A673 (cell line): Measurements from ENCODE around the gene TECTA.

Source experiments
- CTCF ChIP-seq: fragments of 300-800, 200-600 bp; sonication (generic); conservative IDR thresholded peaks from 2 replicates; pipeline ENCODE4 v1.5.1; 2017; ENCODE audit warnings: low read depth, mild to moderate bottlenecking, antibody characterized with exemption, low read length, moderate library complexity, mixed read lengths
- EZH2 ChIP-seq: fragments of 200-600 bp; sonication (generic); IDR thresholded peaks from 2 replicates; pipeline ENCODE4 v1.6.1; 2017; ENCODE audit warnings: borderline replicate concordance, low read depth, mild to moderate bottlenecking, mixed read lengths, antibody characterized with exemption, low read length; ENCODE audit not compliant: poor library complexity, severe bottlenecking

DNA sequence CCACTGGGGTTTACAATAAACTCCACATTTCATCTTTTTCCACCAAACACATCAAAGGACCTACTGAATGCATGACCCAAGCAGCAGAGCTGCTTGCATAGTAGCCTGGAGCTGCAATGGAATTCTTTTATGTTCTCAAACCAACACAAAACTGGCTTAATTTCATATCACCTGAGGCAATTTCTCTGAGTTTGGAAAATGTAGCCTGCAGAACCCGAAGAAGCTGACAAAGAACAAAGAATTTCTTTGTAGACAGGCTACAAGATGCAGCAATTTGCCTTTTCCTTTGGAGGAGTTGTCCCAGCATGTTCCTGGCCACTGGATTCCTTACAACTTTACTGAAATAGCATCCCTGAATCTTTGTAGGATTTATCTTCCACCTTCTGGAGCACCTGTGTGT is 5.5 kb upstream of the TECTA start:
- TF ChIP-seq CTCF = no peak
- no peak for TF ChIP-seq EZH2
